IPS DF 6.9 (cell line): Measurements from ENCODE around the gene ZNF778.
"Not testable (repeated sequence)": the region's sequence is repeated elsewhere in the genome, so short reads cannot be mapped to it uniquely, and the experiment has no call there.

Source experiments
- DNase-seq: peaks from one replicate; pipeline ENCODE4 v3.0.0-alpha.2; 2013; ENCODE audit warnings: low read depth, low spot score
- H3K27ac ChIP-seq: one replicate; pipeline ENCODE4 v1.5.1; 2013; ENCODE audit warnings: low read length, control low read depth
- H3K27me3 ChIP-seq: 2 replicates; pipeline ENCODE4 v1.6.1; 2013; ENCODE audit warnings: mild to moderate bottlenecking, low read length; ENCODE audit not compliant: control insufficient read depth, insufficient read depth
- H3K36me3 ChIP-seq: 2 replicates; pipeline ENCODE4 v1.6.1; 2013; ENCODE audit warnings: low read length; ENCODE audit not compliant: control insufficient read depth, insufficient read depth
- H3K4me1 ChIP-seq: 2 replicates; pipeline ENCODE4 v1.6.1; 2013; ENCODE audit warnings: low read length; ENCODE audit not compliant: control insufficient read depth, insufficient read depth
- H3K4me3 ChIP-seq: 2 replicates; pipeline ENCODE4 v1.5.1; 2013; ENCODE audit warnings: mild to moderate bottlenecking, low read length
- H3K9me3 ChIP-seq: 2 replicates; pipeline ENCODE4 v1.6.1; 2013; ENCODE audit warnings: low read length, inconsistent platforms; ENCODE audit not compliant: control insufficient read depth, insufficient read depth
- WGBS: extraction: QIAGEN DNeasy Blood & Tissue Kit; methylation state at CpG from one replicate; pipeline ENCODE4 v1.1.7; 2013; ENCODE audit warnings: mixed read lengths, missing lambda C conversion rate; ENCODE audit not compliant: insufficient read length, insufficient coverage; 5-methylcytosine and 5-hydroxymethylcytosine counted together

Gene ZNF778

DNA sequence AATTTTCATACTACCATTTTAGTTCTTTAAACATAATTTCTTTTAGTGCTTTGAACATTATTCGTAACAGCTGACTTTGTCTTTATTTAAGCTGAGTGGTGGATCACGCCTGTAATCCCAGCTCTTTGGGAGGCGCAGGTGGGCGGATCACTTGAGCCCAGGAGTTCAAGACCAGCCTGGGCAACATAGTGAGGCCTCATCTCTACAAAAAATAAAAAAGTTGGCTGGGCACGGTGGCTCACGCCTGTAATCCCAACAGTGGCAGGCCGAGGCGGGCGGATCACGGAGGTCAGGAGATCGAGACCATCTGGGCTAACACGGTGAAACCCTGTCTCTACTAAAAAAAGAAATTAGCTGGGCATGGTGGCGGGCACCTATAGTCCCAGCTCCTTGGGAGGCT lies 42.4 kb downstream of the ZNF778 start:
- H3K27me3 ChIP-seq, H3K4me1 ChIP-seq, H3K4me3 ChIP-seq, H3K27ac ChIP-seq, H3K9me3 ChIP-seq, H3K36me3 ChIP-seq, DNase-seq: not testable (repeated sequence)
- WGBS: no CpG with 5 or more reads among the region's 13 CpGs

DNA sequence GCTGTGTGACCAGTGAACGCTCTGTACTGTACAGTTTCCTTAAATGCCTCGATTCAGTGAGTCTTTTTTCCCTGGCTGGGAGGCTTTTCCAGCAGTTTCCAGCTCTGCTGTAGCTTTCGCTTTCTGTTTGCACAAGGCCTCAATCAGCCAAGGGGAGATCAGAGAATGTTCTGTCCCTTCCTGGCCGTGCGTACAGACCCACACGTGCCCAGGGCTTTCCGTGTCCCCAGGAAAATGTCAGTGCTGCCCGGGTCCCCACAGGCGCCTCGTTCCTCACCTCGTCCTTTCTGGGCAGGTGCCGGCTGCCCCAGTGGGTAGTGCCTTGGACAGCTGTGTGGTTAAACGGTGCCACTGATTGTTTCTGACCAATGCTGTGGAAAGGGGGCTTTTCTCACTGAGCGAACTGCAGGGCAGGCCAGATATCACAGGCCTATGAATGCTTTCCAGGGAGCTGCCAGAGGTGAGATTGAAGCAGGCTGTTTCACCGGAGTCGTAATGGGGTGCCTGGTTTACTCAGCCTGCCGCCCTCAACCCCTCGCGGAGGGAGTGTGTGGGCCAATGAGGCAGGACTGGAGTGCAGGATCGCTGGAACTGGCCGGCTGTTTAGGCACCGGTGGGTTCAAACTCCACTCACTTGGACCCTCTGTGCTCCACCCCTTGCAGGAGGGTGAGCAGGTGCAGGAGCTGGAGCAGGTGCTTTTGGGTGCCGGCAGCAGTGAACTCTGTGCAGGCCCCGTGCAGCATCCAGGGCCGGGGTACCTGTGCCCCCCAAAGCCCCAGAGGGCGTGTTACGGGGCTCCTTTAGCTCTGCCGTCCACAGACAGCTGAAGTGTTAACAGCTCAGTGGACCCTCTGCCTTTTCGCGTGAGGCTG lies 44.4 kb downstream of the ZNF778 start:
- Histone ChIP-seq H3K4me3 (no peak overlapping the region), H3K4me1 (no peaks in the 10 kb centered on the region; the same call in 1 of the 2 replicates), H3K9me3 (no peaks in the 10 kb centered on the region), H3K27me3 (no peaks in the 10 kb centered on the region; the same call in 1 of the 2 replicates), H3K27ac (no peak overlapping the region), H3K36me3 (peaks cover 3% of the 10 kb centered on the region)
- no CpG with 5 or more reads among the region's 30 CpGs for WGBS
- DNase-seq: no peak

DNA sequence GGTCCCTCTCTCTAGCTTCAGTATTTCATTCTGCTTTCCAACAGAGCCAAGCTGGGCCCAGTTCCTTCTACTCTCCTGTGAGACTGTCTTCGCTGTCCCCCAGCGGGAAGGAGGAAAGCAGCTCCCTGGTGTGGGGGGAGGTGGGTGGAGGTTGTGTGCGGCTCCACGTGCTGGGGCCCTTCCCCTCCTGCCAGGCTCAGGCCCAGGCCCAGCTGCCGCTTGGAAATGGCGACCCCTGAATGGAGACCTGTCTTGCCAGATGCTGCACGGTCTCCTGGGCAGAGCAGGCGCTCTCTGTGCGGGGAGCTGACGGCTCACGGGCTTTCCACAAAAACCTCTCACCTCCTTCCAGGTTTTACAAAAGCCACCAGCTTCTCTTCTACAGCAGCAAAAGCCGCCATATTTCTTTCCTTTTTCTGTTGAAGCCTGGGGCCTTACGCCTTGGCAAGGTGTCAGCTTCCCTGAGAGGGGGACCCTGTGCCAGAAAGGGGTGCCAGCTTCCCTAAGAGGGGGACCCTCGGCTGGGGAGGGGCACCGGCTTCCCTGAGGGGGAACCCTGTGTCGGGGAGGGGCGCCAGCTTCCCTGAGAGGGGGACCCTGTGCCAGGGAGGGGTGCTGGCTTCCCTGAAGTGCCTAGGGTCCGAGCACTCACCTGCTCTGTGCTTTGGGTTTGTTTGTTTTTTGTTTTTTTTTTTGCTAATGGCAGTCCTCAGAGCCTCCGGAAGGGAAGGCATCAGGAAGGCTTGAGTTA lies 47.5 kb downstream of the ZNF778 start:
- Histone ChIP-seq H3K27ac (no peak overlapping the region), H3K27me3 (no peaks in the 10 kb centered on the region), H3K4me3 (no peak overlapping the region), H3K4me1 (no peaks in the 10 kb centered on the region; the same call in 1 of the 2 replicates), H3K9me3 (no peaks in the 10 kb centered on the region), H3K36me3 (peaks cover 9% of the 10 kb centered on the region)
- no CpG with 5 or more reads among the region's 19 CpGs for WGBS
- DNase-seq: no peak

GRCh38 chr16:89265647-89266046 lies 48.1 kb downstream of the ZNF778 start:
- no peaks in the 10 kb centered on the region; the same call in 1 of the 2 replicates for H3K4me1 ChIP-seq
- DNase-seq: no peak

GRCh38 chr16:89266521-89267134 lies 49.1 kb downstream of the ZNF778 start:
- Histone ChIP-seq H3K4me3 (no peak overlapping the region), H3K27ac (no peak overlapping the region), H3K4me1 (no peaks in the 10 kb centered on the region; the same call in 1 of the 2 replicates), H3K27me3 (no peaks in the 10 kb centered on the region), H3K9me3 (no peaks in the 10 kb centered on the region), H3K36me3 (peaks cover 19% of the 10 kb centered on the region)
- DNase-seq: no peak
- WGBS: no CpG with 5 or more reads among the region's 17 CpGs

More at GRCh38 chr16:89265647-89266046, 48.1 kb downstream of the ZNF778 start:
- Histone ChIP-seq H3K9me3 (no peaks in the 10 kb centered on the region), H3K4me3 (no peak overlapping the region), H3K27me3 (no peaks in the 10 kb centered on the region), H3K27ac (no peak overlapping the region), H3K36me3 (peaks cover 16% of the 10 kb centered on the region)
- no CpG with 5 or more reads among the region's 21 CpGs for WGBS

- not testable (repeated sequence) for DNase-seq, H3K9me3 ChIP-seq, H3K4me3 ChIP-seq, H3K27me3 ChIP-seq, H3K4me1 ChIP-seq, H3K27ac ChIP-seq
- WGBS: no CpG with 5 or more reads among the region's 15 CpGs
- peaks cover 19% of the 10 kb centered on the region for H3K36me3 ChIP-seq
Measured at GRCh38 chr16:89267746-89268145, 50.2 kb downstream of the ZNF778 start.

DNA sequence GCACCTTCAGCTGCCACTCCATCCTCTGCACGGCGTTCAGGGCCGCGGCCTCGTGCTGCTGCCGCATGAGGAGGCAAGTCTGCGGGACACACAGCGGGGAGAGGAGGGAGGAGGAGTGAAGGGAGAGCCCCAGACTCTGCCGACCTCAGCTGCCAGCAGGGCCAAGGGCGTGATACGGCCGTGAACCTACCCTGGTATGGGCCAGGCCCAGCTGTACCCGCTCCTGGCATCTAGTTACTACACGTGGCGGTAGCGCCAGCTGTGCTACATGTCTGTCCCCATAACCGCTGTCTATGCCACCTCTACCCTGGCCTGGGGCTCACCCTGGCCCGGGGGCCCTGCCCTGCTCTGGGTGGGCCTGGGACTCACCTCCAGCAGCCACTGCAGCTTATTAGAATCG lies 51.1 kb downstream of the ZNF778 start:
- no peak for DNase-seq
- H3K27ac ChIP-seq: no peak overlapping the region
- H3K4me1 ChIP-seq: no peaks in the 10 kb centered on the region; the same call in 1 of the 2 replicates
- no peaks in the 10 kb centered on the region for H3K9me3 ChIP-seq
- no CpG with 5 or more reads among the region's 19 CpGs for WGBS
- H3K36me3 ChIP-seq: peaks cover 19% of the 10 kb centered on the region
- no peak overlapping the region for H3K4me3 ChIP-seq
- no peaks in the 10 kb centered on the region for H3K27me3 ChIP-seq

GRCh38 chr16:89268987-89269735 lies 51.7 kb downstream of the ZNF778 start:
- Histone ChIP-seq H3K27ac (no peak overlapping the region), H3K36me3 (peaks cover 19% of the 10 kb centered on the region), H3K9me3 (no peaks in the 10 kb centered on the region), H3K4me3 (no peak overlapping the region), H3K4me1 (no peaks in the 10 kb centered on the region; the same call in 1 of the 2 replicates), H3K27me3 (no peaks in the 10 kb centered on the region)
- WGBS: no CpG with 5 or more reads among the region's 14 CpGs
- no peak for DNase-seq

- Histone ChIP-seq H3K27me3 (no peaks in the 10 kb centered on the region), H3K4me3 (no peak overlapping the region), H3K27ac (no peak overlapping the region), H3K4me1 (no peaks in the 10 kb centered on the region; the same call in 1 of the 2 replicates), H3K36me3 (peaks cover 25% of the 10 kb centered on the region), H3K9me3 (no peaks in the 10 kb centered on the region)
- no CpG with 5 or more reads among the region's 27 CpGs for WGBS
- no peak for DNase-seq
Measured at GRCh38 chr16:89269805-89270665, 52.5 kb downstream of the ZNF778 start.
